Smooth muscle cell of bladder (primary cell): ENCODE measurements around the gene SHE. TPM values are rescaled to one million over a fixed set of nuclear protein-coding genes. Genes with fewer than 3 reads are reported as not detected.

ENCODE experiments used
- total RNA-seq: library from RNA; depleted of rRNA; stranded (reverse); fragments of >200 nt; gene quantifications from 2 replicates; pipeline ENCODE4 v1.2.3, GENCODE V29; 2014

Gene SHE
- total RNA-seq: under 0.01 and 0.09 TPM in 2 replicates

DNA sequence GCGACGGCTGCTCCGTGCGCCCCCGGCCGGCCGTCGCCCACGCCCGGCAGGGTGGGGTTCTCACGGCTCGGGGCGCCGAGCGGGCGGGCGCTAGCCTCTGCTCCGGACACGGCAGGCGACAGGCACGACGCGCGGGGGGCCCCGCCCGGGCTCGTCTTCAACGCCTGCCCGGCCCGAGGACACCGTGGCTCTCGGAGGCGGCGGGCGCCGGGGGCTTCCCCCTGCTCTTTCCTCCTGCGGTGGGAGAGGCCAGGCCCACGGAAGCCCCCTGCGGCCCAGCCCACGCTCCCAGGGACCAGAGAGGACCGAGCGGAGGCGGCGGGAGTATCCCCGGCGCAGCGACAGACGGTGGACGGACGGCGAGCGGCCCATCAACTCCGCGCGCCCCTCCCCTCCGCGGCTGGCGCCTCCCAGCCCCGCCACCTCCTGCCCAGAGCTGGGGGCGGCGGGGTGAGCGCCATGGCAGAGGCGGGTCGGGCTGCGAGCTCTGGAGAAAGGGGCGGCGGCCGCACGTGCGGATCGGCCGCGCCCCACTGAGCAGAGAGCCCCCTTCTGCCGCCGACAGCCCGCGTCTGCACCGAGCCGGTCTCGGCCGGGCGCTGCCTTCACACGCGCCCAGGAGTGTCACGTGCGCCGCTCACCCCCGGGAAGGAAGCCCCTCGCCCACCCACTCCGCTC is at the start of gene SHE, which contains the start of gene TDRD10:
Gene SHE (minus strand): TSS at position 347 of the 678 bp plus-strand sequence. CDS start 386 bp downstream, outside the sequence.
Gene TDRD10 (plus strand): TSS at position 154 of the 678 bp plus-strand sequence. CDS start 4,685 bp downstream, outside the sequence.

Other genes starting within 250 kb of the SHE start
- gene HAX1, start 229.8 kb downstream of the SHE start, total RNA-seq: 137 and 152 TPM in 2 replicates
- gene AQP10, start 181.3 kb downstream of the SHE start, total RNA-seq: not detected in 2 replicates
- 188 and 301 TPM in 2 replicates for gene ATP8B2, start 176.9 kb downstream of the SHE start, total RNA-seq
- 4.4 and 11.9 TPM in 2 replicates for gene IL6R, start 97.1 kb downstream of the SHE start, total RNA-seq
- gene TDRD10, start 193 bp downstream of the SHE start, total RNA-seq: not detected in 2 replicates
- 21.0 and 27.9 TPM in 2 replicates for gene UBE2Q1, start 56.2 kb upstream of the SHE start, total RNA-seq
- under 0.01 TPM in 1 of 2 replicates, not detected in the other for gene CHRNB2, start 65.4 kb upstream of the SHE start, total RNA-seq
- gene ADAR, start 105.8 kb upstream of the SHE start, total RNA-seq: 54.6 and 54.8 TPM in 2 replicates